Measurements from ENCODE around the gene GPC5. TPM values are rescaled to one million over a fixed set of nuclear protein-coding genes. Genes with fewer than 3 reads are reported as not detected.

GPC5 gene
- total and polyA plus RNA-seq, 4 donors: 0.51 to 22.4 (median 2.0) TPM

DNA sequence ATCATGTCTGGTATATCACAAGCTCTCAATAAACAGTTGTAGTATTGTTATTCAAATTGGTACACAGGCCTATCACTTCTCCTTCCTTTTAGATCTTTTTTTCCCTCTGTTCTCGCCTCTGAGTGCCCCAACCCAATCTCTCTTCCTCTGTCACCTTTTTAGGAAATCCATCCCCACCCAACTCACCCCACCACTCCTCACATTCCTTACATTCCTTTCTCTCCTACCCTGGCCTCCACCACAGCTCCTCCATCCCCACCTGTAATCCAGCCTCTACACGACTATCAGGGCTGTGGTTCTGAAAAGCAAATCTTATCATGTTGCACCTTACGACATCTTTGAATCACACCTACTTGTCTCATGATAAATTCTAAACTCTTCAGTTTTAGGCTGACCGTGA is 1282.8 kb downstream of the GPC5 start:
- no peaks in the 10 kb centered on the region for H3K27me3 ChIP-seq (ENCODE audit: control insufficient read depth in 4 of 4, insufficient read depth in 4 of 4, low read length in 3 of 4)
- no peaks in the 10 kb centered on the region for H3K36me3 ChIP-seq (ENCODE audit: control insufficient read depth in 4 of 4, insufficient read depth in 3 of 4, low read depth in 1 of 4, low read length in 3 of 4)
- H3K9me3 ChIP-seq (ENCODE audit: control insufficient read depth in 4 of 4, low read length in 3 of 4): no peaks in the 10 kb centered on the region
- no peaks in the 10 kb centered on the region for H3K4me1 ChIP-seq (ENCODE audit: control insufficient read depth in 4 of 4, insufficient read depth in 4 of 4, low read length in 3 of 4)
- DNase-seq (ENCODE audit: low spot score): no peak
- 87% methylated on average over 4 of the region's 4 CpGs for WGBS
- no peak overlapping the region for H3K9ac ChIP-seq (ENCODE audit: low read depth in 1 of 2, low read length in 2 of 2)
- TF ChIP-seq JUND (IDR thresholded peaks at IDR 0.05) (no peak), YY1 (IDR thresholded peaks at IDR 0.05) (no peak), TAF1 (conservative IDR thresholded peaks at IDR 0.05) (no peak), MAX (IDR thresholded peaks at IDR 0.05) (no peak), HNF4A (conservative IDR thresholded peaks at IDR 0.05) (no peak), ATF3 (IDR thresholded peaks at IDR 0.05) (no peak), CTCF (IDR thresholded peaks at IDR 0.05; ENCODE audit: low read depth, low read length, missing input control) (no peak), FOXA2 (IDR thresholded peaks at IDR 0.05) (no peak), RXRA (IDR thresholded peaks at IDR 0.05) (no peak), NR2F2 (IDR thresholded peaks at IDR 0.05) (no peak), EGR1 (IDR thresholded peaks at IDR 0.05; ENCODE audit: low read depth in 2 of 2) (no peak), FOXA1 (IDR thresholded peaks at IDR 0.05) (no peak), SP1 (IDR thresholded peaks at IDR 0.05) (no peak)
- TF ChIP-seq, protein P1, sequence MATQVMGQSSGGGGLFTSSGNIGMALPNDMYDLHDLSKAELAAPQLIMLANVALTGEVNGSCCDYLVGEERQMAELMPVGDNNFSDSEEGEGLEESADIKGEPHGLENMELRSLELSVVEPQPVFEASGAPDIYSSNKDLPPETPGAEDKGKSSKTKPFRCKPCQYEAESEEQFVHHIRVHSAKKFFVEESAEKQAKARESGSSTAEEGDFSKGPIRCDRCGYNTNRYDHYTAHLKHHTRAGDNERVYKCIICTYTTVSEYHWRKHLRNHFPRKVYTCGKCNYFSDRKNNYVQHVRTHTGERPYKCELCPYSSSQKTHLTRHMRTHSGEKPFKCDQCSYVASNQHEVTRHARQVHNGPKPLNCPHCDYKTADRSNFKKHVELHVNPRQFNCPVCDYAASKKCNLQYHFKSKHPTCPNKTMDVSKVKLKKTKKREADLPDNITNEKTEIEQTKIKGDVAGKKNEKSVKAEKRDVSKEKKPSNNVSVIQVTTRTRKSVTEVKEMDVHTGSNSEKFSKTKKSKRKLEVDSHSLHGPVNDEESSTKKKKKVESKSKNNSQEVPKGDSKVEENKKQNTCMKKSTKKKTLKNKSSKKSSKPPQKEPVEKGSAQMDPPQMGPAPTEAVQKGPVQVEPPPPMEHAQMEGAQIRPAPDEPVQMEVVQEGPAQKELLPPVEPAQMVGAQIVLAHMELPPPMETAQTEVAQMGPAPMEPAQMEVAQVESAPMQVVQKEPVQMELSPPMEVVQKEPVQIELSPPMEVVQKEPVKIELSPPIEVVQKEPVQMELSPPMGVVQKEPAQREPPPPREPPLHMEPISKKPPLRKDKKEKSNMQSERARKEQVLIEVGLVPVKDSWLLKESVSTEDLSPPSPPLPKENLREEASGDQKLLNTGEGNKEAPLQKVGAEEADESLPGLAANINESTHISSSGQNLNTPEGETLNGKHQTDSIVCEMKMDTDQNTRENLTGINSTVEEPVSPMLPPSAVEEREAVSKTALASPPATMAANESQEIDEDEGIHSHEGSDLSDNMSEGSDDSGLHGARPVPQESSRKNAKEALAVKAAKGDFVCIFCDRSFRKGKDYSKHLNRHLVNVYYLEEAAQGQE (IDR thresholded peaks at IDR 0.05): no peak
- H3K4me3 ChIP-seq (ENCODE audit: low read depth in 1 of 3, low read length in 3 of 3): no peak overlapping the region
- no peak overlapping the region for H3K27ac ChIP-seq (ENCODE audit: low read depth in 1 of 2, low read length in 2 of 2)

DNA sequence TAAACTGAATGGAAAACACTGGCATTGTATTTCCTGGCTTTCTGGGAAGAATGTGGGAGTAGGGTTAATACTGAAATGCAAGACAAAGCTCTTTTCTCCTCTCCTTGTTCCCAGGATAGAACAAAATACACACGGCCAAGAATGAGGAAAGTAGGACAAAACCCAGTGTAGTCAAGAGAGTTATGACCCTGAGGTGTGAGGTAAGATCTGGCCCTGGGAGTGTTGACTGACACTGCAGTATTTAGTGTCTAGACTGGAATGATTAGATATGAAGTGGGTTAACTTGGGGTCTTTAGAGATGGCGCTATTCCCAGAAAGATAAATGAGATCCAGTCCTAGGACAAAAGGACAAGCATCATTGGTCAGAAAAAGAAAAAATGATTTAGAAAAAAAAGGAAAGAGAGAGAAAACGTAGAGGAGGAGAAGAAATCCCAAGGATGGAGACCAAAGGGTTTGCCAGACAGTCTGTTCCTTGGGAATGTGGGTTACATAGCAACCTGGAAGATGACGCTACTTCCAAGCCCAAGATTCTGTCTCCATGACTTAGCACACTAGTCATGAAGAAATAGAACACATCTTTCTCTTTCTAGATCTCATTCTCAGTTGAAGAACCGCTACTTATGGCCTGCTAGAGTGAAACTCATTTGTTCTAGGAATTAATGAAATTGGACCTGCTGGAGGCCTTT is 1284.6 kb downstream of the GPC5 start:
- no peak for TF ChIP-seq HNF4G (IDR thresholded peaks at IDR 0.05)
- TF ChIP-seq JUND (IDR thresholded peaks at IDR 0.05): no peak
- no peak for TF ChIP-seq EGR1 (IDR thresholded peaks at IDR 0.05; ENCODE audit: low read depth in 2 of 2)
- no peak for TF ChIP-seq ZBTB33 (IDR thresholded peaks at IDR 0.05)
- no peak for TF ChIP-seq SP1 (IDR thresholded peaks at IDR 0.05)
- no peak for TF ChIP-seq RXRA (IDR thresholded peaks at IDR 0.05)
- no peak for TF ChIP-seq NR2F2 (IDR thresholded peaks at IDR 0.05)

More for the DNA sequence above, 1284.6 kb downstream of the GPC5 start:
- DNase-seq (ENCODE audit: low spot score): no peak
- Histone ChIP-seq H3K9ac (ENCODE audit: low read depth in 1 of 2, low read length in 2 of 2) (no peak overlapping the region), H3K27me3 (ENCODE audit: control insufficient read depth in 4 of 4, insufficient read depth in 4 of 4, low read length in 3 of 4) (no peaks in the 10 kb centered on the region), H3K4me1 (ENCODE audit: control insufficient read depth in 4 of 4, insufficient read depth in 4 of 4, low read length in 3 of 4) (no peaks in the 10 kb centered on the region), H3K27ac (ENCODE audit: low read depth in 1 of 2, low read length in 2 of 2) (no peak overlapping the region), H3K9me3 (ENCODE audit: control insufficient read depth in 4 of 4, low read length in 3 of 4) (no peaks in the 10 kb centered on the region), H3K4me3 (ENCODE audit: low read depth in 1 of 3, low read length in 3 of 3) (no peak overlapping the region), H3K36me3 (ENCODE audit: control insufficient read depth in 4 of 4, insufficient read depth in 3 of 4, low read depth in 1 of 4, low read length in 3 of 4) (no peaks in the 10 kb centered on the region)
- 83% methylated on average over 5 of the region's 5 CpGs for WGBS
